Kidney (tissue), 14 donors: ENCODE measurements around the gene KATNAL1. TPM values are rescaled to one million over a fixed set of nuclear protein-coding genes. Genes with fewer than 3 reads are reported as not detected.

Experiments used
- DNase-seq, 5 donors: peaks; one replicate each; pipeline ENCODE4 v3.0.0-alpha.2; 2013 to 2020
- FAIRE-seq: peaks from 2 replicates; lab custom pipeline; 2012; peaks lifted over from hg19 to GRCh38; lab: Jason Lieb, UNC
- H3K27ac ChIP-seq, 2 donors: one replicate each; pipeline ENCODE4 v1.7.0; 2013; ENCODE audit warnings: low read depth in 2 of 2, low read length in 2 of 2, inconsistent platforms in 1 of 2
- H3K27me3 ChIP-seq: one replicate; pipeline ENCODE4 v1.7.1; 2013; ENCODE audit warnings: low read length, inconsistent platforms; ENCODE audit not compliant: control insufficient read depth, insufficient read depth
- H3K36me3 ChIP-seq, 3 donors: one replicate each; pipeline versions ENCODE4 v1.7.0 to v1.7.1; 2013; ENCODE audit warnings: low read length in 3 of 3, control low read depth in 1 of 3, inconsistent platforms in 1 of 3; ENCODE audit not compliant: insufficient read depth in 3 of 3, control insufficient read depth in 2 of 3
- H3K4me1 ChIP-seq, 3 donors: one replicate each; pipeline versions ENCODE4 v1.7.0 to v1.7.1; 2013; ENCODE audit warnings: low read length in 3 of 3, inconsistent platforms in 1 of 3, low read depth in 1 of 3; ENCODE audit not compliant: control insufficient read depth in 2 of 3, insufficient read depth in 2 of 3
- H3K4me3 ChIP-seq, 3 donors: one replicate each; pipeline versions ENCODE4 v1.7.0 to v1.8.1; 2013; ENCODE audit warnings: low read length in 3 of 3, control low read depth in 1 of 3, inconsistent platforms in 1 of 3
- H3K9ac ChIP-seq, 3 donors: one replicate each; pipeline versions ENCODE4 v1.7.0 to v1.7.1; 2013; ENCODE audit warnings: low read length in 3 of 3, control low read depth in 1 of 3, inconsistent platforms in 1 of 3
- H3K9me3 ChIP-seq, 3 donors: one replicate each; pipeline versions ENCODE4 v1.7.0 to v1.7.1; 2013; ENCODE audit warnings: low read length in 3 of 3, control low read depth in 1 of 3, inconsistent platforms in 1 of 3; ENCODE audit not compliant: control insufficient read depth in 2 of 3, insufficient read depth in 1 of 3
- CTCF ChIP-seq: IDR thresholded peaks from 3 replicates; pipeline ENCODE4 v1.5.1; 2012; ENCODE audit warnings: mild to moderate bottlenecking, moderate library complexity, borderline replicate concordance; ENCODE audit not compliant: insufficient read depth; ENCODE audit errors: extremely low read depth
- intact Hi-C: fragments of 100-400 bp; cut with DNase I; formaldehyde crosslinking; loops from one replicate; pipeline ENCODE4 v1.11.1; 2022
- polyA plus RNA-seq: library from polyadenylated mRNA; stranded (reverse); fragments of 350-450 nt; fragmentation: Illumina TruSeq; extraction: RNeasy Lipid Tissue Mini Kit (QIAGEN cat#74804); gene quantifications from one replicate; pipeline ENCODE4 v1.2.3, GENCODE V29; 2014; ENCODE audit warnings: low read depth, low replicate concordance; ENCODE audit not compliant: insufficient read depth
- total RNA-seq: library from RNA; stranded (reverse); fragmentation: NEBNext Ultra II Directional; extraction: Animal tissue kit (Norgen Biotek cat#: 25700); gene quantifications from one replicate; pipeline ENCODE4 v1.2.1, GENCODE V29; 2021
- donor health status: control.
- donor health status: control.
- donor health status: control.
- donor health status: control.
- donor health status: control.
- donor health status: DM: yes; HTN: yes; CAD: no.
- donor health status: Normal renal cell carcinoma (clear cell type).

Gene KATNAL1
- total and polyA plus RNA-seq, 2 donors from 2014 or later = 2.5 to 21.8 TPM

- Histone ChIP-seq H3K9ac (no peak overlapping the region), H3K27ac (no peak overlapping the region), H3K4me3 (no peak overlapping the region), H3K27me3 (no peaks in the 10 kb centered on the region), H3K9me3 (no peaks in the 10 kb centered on the region), H3K36me3 (no peaks in the 10 kb centered on the region), H3K4me1 (peaks cover 0 to 4% (median 0%) of the 10 kb centered on the region in 3 donors)
- DNase-seq = peak in 1 of 5 donors; percentile 2
- peak; percentile 66 for FAIRE-seq
- no peak for TF ChIP-seq CTCF
- intact Hi-C loops = no loop called here
Measured at GRCh38 chr13:30255696-30256095, 51.7 kb downstream of the KATNAL1 start.

- Histone ChIP-seq H3K9me3 (no peaks in the 10 kb centered on the region), H3K4me1 (peaks cover 0 to 4% (median 0%) of the 10 kb centered on the region in 3 donors), H3K36me3 (no peaks in the 10 kb centered on the region), H3K9ac (no peak overlapping the region), H3K4me3 (no peak overlapping the region), H3K27me3 (no peaks in the 10 kb centered on the region), H3K27ac (no peak overlapping the region)
- FAIRE-seq (no peak), DNase-seq (no peak)
- intact Hi-C loops = no loop called here
- no peak for TF ChIP-seq CTCF
Measured at GRCh38 chr13:30253830-30254229, 53.5 kb downstream of the KATNAL1 start.

- intact Hi-C loops = no loop called here
- Histone ChIP-seq H3K9me3 (no peaks in the 10 kb centered on the region), H3K27me3 (no peaks in the 10 kb centered on the region), H3K4me3 (no peak overlapping the region), H3K4me1 (no peaks in the 10 kb centered on the region), H3K9ac (no peak overlapping the region), H3K36me3 (no peaks in the 10 kb centered on the region), H3K27ac (no peak overlapping the region)
- no peak for FAIRE-seq
- DNase-seq = no peak
- no peak for TF ChIP-seq CTCF
Measured at GRCh38 chr13:30247406-30247805, 59.9 kb downstream of the KATNAL1 start.

- no peak for DNase-seq
- no peak for FAIRE-seq
- no peak overlapping the region for H3K27ac ChIP-seq
Measured at GRCh38 chr13:30241532-30241931, 65.8 kb downstream of the KATNAL1 start.

More at GRCh38 chr13:30241532-30241931, 65.8 kb downstream of the KATNAL1 start:
- intact Hi-C loops = no loop called here
- no peak overlapping the region for H3K9ac ChIP-seq
- no peaks in the 10 kb centered on the region for H3K27me3 ChIP-seq
- no peaks in the 10 kb centered on the region for H3K4me1 ChIP-seq
- H3K9me3 ChIP-seq = no peaks in the 10 kb centered on the region
- no peaks in the 10 kb centered on the region for H3K36me3 ChIP-seq
- no peak for TF ChIP-seq CTCF
- no peak overlapping the region for H3K4me3 ChIP-seq
